H1 (cell line): ENCODE data around the gene DMAC2. TPM values are rescaled to one million over a fixed set of nuclear protein-coding genes. Genes with fewer than 3 reads are reported as not detected.

Source experiments
- BCL11A ChIP-seq, 2 experiments: IDR thresholded peaks; one replicate each; pipeline ENCODE4 v1.6.1; 2011; ENCODE audit warnings: low read depth in 2 of 2, low read length in 2 of 2, mild to moderate bottlenecking in 2 of 2
- BRCA1 ChIP-seq: IDR thresholded peaks from 2 replicates; pipeline ENCODE4 v1.6.1; 2012; ENCODE audit warnings: low read depth, low read length, improper control_type of control experiment
- CBX5 ChIP-seq: fragments of 300-800, 300-1000 bp; sonication (generic); IDR thresholded peaks from 2 replicates; pipeline ENCODE4 v1.7.1; 2016; ENCODE audit warnings: antibody characterized with exemption, low read length, low read depth
- CTCF ChIP-seq, 3 experiments: IDR thresholded peaks; 1 replicate in 2 of 3; 2 replicates in 1 of 3; pipeline versions ENCODE4 v1.5.1 to v1.6.1; 2011; ENCODE audit warnings: low read length in 3 of 3, mild to moderate bottlenecking in 3 of 3, inconsistent platforms in 2 of 3, low read depth in 1 of 3, moderate library complexity in 1 of 3; ENCODE audit not compliant: insufficient read depth in 1 of 3; ENCODE audit errors: control extremely low read depth in 1 of 3
- EP300 ChIP-seq, 2 experiments: IDR thresholded peaks; 1 replicate in 1 of 2; 2 replicates in 1 of 2; pipeline ENCODE4 v1.6.1; 2011 to 2012; ENCODE audit warnings: low read depth in 2 of 2, low read length in 2 of 2, mild to moderate bottlenecking in 2 of 2, borderline replicate concordance in 1 of 2, inconsistent platforms in 1 of 2, moderate library complexity in 1 of 2
- JUND ChIP-seq: IDR thresholded peaks from 2 replicates; pipeline ENCODE4 v1.6.1; 2011; ENCODE audit warnings: mild to moderate bottlenecking, improper control_type of control experiment, low read length
- POLR2AphosphoS5 ChIP-seq: IDR thresholded peaks from 2 replicates; pipeline ENCODE4 v1.6.1; 2011; ENCODE audit warnings: low read depth, low read length
- RBBP5 ChIP-seq: IDR thresholded peaks from 2 replicates; pipeline ENCODE4 v1.7.1; 2012; ENCODE audit warnings: low read depth, mild to moderate bottlenecking, inconsistent platforms, low read length, moderate library complexity, borderline replicate concordance
- RFX5 ChIP-seq: IDR thresholded peaks from 2 replicates; pipeline ENCODE4 v1.6.1; 2011; ENCODE audit warnings: low read depth, low read length, improper control_type of control experiment, borderline replicate concordance
- SIN3A ChIP-seq, 2 experiments: IDR thresholded peaks in 1 of 2; conservative IDR thresholded peaks in 1 of 2; 2 replicates each; pipeline ENCODE4 v1.6.1; 2011 to 2012; ENCODE audit warnings: low read length in 2 of 2, improper control_type of control experiment in 1 of 2, low read depth in 1 of 2, mild to moderate bottlenecking in 1 of 2
- SIRT6 ChIP-seq: IDR thresholded peaks from one replicate; pipeline ENCODE4 v1.7.1; 2012; ENCODE audit warnings: low read length, inconsistent platforms
- SRF ChIP-seq: IDR thresholded peaks from 2 replicates; pipeline ENCODE4 v1.6.1; 2011; ENCODE audit warnings: mild to moderate bottlenecking, low read depth, low read length, moderate library complexity
- USF2 ChIP-seq: IDR thresholded peaks from 2 replicates; pipeline ENCODE4 v1.6.1; 2011; ENCODE audit warnings: low read length, improper control_type of control experiment
- ZNF274 ChIP-seq: IDR thresholded peaks from 2 replicates; pipeline ENCODE4 v1.7.0; 2012; ENCODE audit warnings: low read length, borderline replicate concordance; ENCODE audit errors: extremely low read depth
- polyA plus RNA-seq, 7 experiments: library from polyadenylated mRNA; depleted of rRNA in 3 of 7; stranded (reverse) in 5 of 7; unstranded in 2 of 7; fragments of >200 nt in 5 of 7; fragments of 200-250 nt in 2 of 7; gene quantifications; 1 replicate in 5 of 7; 2 replicates in 1 of 7; 4 replicates in 1 of 7; pipeline versions ENCODE4 v1.2.1 to v1.2.3, GENCODE V29; 2011 to 2013; ENCODE audit warnings: missing spikeins in 2 of 7, mixed read lengths in 2 of 7
- total RNA-seq: library from RNA; stranded (reverse); fragmentation: NEBNext Ultra II Directional; extraction: Animal tissue kit (Norgen Biotek cat#: 25700); gene quantifications from 2 replicates; pipeline ENCODE4 v1.2.1, GENCODE V29; 2021

DMAC2 gene
- total and polyA plus RNA-seq, 2 of the 8 experiments (the other 6 are each of a cell fraction or from before 2014, with no cell fraction given) = 86.8 to 170 TPM

GRCh38 chr19:41427647-41428480 is 11.8 kb downstream of the DMAC2 start (continued):
- TF ChIP-seq JUND = no peak
- TF ChIP-seq BRCA1 = no peak
- TF ChIP-seq SRF = no peak
- no peak for TF ChIP-seq EP300 (IDR thresholded peaks at IDR 0.05; ENCODE audit: borderline replicate concordance in 1 of 2, low read depth in 2 of 2, low read length in 2 of 2)
- 0 out of 4 replicates have a peak, but pooled peaks of 1 of the 2 experiments have one; percentile 31 for TF ChIP-seq SIN3A (conservative IDR thresholded peaks at IDR 0.05 in 1 of 2, IDR thresholded peaks at IDR 0.05 in 1 of 2; ENCODE audit: low read depth in 1 of 2, low read length in 2 of 2)
- no peak for TF ChIP-seq RBBP5
- TF ChIP-seq CBX5 = no peak
- no peak for TF ChIP-seq CTCF (IDR thresholded peaks at IDR 0.05; ENCODE audit: control extremely low read depth in 1 of 3, insufficient read depth in 1 of 3, low read depth in 1 of 3, low read length in 3 of 3)
- no peak for TF ChIP-seq BCL11A (IDR thresholded peaks at IDR 0.05; ENCODE audit: low read depth in 2 of 2, low read length in 2 of 2)
- TF ChIP-seq RFX5 = no peak
- TF ChIP-seq SIRT6 = no peak
- no peak for TF ChIP-seq ZNF274
- 0 out of 2 replicates have a peak, but pooled peaks have one; percentile 5 for TF ChIP-seq POLR2AphosphoS5
- TF ChIP-seq USF2 = no peak
